ENCODE measurements around the gene FBXO8.

The FBXO8 gene

DNA sequence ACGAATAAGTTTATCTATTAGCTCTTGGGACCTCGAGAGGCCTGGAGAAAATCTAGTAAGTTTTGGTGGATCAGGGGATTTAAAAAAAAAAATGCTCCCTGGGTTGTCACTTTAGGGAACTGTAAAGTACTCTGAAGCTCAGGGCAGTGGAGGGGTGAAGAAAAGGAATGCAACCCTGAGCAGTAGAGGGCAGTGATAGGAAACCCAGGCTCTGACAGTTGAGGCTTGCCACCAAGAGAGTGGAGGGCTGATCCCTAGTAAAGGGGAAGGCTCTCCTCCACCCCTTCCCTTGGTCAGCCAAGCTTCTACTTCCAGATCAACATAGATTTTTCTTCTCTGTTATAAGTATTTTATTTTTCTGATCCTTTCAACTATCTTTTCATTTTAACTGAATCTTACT, 73.1 kb downstream of the FBXO8 start:
- TF ChIP-seq, protein P1, sequence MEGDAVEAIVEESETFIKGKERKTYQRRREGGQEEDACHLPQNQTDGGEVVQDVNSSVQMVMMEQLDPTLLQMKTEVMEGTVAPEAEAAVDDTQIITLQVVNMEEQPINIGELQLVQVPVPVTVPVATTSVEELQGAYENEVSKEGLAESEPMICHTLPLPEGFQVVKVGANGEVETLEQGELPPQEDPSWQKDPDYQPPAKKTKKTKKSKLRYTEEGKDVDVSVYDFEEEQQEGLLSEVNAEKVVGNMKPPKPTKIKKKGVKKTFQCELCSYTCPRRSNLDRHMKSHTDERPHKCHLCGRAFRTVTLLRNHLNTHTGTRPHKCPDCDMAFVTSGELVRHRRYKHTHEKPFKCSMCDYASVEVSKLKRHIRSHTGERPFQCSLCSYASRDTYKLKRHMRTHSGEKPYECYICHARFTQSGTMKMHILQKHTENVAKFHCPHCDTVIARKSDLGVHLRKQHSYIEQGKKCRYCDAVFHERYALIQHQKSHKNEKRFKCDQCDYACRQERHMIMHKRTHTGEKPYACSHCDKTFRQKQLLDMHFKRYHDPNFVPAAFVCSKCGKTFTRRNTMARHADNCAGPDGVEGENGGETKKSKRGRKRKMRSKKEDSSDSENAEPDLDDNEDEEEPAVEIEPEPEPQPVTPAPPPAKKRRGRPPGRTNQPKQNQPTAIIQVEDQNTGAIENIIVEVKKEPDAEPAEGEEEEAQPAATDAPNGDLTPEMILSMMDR (IDR thresholded peaks at IDR 0.05; ENCODE audit: control extremely low read depth, extremely low read depth, low read depth, missing control alignments): no peak

DNA sequence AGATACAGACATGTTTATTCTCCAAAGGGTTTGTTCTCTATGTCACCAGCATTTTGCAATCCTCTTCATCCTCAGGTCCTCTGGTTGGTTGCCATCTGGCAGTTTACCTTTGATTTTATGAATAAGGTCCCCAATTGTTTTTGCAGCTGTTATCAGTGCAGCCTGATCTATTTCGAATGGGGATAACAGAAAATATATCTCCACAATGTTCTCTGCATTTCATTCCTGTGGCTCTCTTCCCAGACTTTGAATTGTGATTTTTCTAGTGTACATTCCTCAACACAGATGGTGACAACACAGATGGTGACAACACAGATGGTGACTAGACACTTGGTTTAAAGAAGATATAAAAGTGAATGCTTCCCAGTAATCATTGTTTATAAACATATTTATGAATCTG, 74.1 kb downstream of the FBXO8 start:
- ChIA-PET CTCF (interaction anchor here (1.1 kb wide), 1 partner anchor 14 kb away, joined by 3 read pairs; no protein-coding TSS in a partner anchor), POLR2A (no interaction called here)
- TF ChIP-seq, protein P1 (IDR thresholded peaks at IDR 0.05; ENCODE audit: control extremely low read depth, extremely low read depth, low read depth, missing control alignments): no peak
- no peak for DNase-seq (ENCODE audit: extremely low spot score)

More for the DNA sequence above, 73.1 kb downstream of the FBXO8 start:
- CTCF ChIA-PET: interaction anchor here (1.0 to 1.4 kb wide), 3 partner anchors 10 to 13 kb away, joined by 3 to 4 read pairs (median 3); no protein-coding TSS in a partner anchor
- DNase-seq (ENCODE audit: extremely low spot score): no peak
- POLR2A ChIA-PET: no interaction called here

DNA sequence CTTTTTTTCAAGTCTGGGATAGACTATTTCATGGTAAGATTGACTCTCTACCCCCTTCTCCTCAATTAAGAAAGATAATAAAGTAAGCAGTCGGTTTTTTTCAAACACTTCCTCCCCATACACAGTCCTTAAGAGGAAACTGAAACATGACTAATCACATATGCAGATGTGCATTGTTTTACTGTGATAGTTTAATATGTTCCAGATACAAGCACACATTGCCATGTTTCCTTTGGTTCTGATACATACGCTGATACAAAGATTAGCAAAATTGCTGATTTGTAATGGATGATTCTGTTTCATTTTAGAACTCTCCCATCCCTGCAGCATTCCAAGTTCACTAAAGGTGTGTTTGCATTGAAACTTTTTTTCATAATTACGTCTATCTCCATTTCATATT, 76.1 kb downstream of the FBXO8 start:
- DNase-seq (ENCODE audit: extremely low spot score): no peak
- ChIA-PET POLR2A (no interaction called here), CTCF (no interaction called here)
- TF ChIP-seq, protein P1 (IDR thresholded peaks at IDR 0.05; ENCODE audit: control extremely low read depth, extremely low read depth, low read depth, missing control alignments): no peak

DNA sequence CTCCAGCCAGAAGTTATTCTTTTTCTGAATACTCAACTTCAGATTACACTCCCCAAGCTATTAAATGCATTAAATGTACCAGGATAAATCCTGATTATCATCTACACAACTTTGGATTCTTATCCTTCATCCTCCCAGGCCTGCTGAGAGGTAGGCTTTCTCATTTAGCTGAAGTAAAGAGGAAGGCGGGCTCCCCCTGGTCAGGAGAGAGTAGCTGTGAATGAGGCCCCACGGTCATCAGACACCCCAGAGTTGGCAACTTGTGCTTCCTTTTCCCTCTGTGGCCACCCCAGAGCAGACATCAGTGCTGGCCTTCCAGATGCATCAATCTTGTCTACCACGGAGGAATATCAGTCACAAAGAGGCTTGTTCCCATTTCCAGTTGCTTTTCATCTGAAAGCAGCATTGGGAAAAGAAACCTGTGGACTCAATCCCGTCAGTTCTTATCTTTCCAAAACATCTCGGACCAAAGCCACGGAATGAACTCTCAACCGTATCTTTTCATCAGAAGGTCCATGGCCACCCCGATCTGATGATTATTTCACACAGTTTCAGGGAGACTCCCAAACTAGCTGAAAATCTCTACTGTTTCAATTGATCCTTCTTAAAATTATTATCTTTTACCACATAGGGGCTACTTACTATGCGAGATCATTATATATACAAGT, 79.2 kb downstream of the FBXO8 start:
- ChIA-PET POLR2A (no interaction called here), CTCF (interaction anchor here (1.2 kb wide), 1 partner anchor 10 kb away, joined by 3 read pairs; no protein-coding TSS in a partner anchor)
- DNase-seq (ENCODE audit: extremely low spot score): no peak
- TF ChIP-seq, protein P1 (IDR thresholded peaks at IDR 0.05; ENCODE audit: control extremely low read depth, extremely low read depth, low read depth, missing control alignments): no peak

DNA sequence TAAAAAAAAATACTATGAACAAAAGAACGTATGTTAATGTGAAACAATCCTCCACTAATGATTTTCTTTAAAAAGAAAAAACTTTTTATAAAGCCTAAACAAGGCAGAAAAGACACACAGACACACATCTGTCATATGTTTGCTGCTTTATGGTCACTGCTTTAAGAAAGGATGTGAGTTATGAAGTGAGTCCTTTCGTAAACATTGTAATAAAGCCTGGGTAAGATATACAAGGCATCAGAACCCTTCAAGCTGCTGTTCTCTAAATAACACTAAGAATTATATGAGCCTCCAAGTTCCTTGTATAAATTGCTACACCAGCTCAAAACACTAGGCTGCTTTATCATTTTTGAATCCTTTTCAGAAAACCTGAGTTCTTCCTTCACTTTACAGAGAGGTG, 81.6 kb downstream of the FBXO8 start:
- DNase-seq (ENCODE audit: extremely low spot score): no peak
- TF ChIP-seq, protein P1 (IDR thresholded peaks at IDR 0.05; ENCODE audit: control extremely low read depth, extremely low read depth, low read depth, missing control alignments): no peak
- ChIA-PET POLR2A (no interaction called here), CTCF (interaction anchor here (1.0 kb wide), 1 partner anchor 16 kb away, joined by 3 read pairs; no protein-coding TSS in a partner anchor)

DNA sequence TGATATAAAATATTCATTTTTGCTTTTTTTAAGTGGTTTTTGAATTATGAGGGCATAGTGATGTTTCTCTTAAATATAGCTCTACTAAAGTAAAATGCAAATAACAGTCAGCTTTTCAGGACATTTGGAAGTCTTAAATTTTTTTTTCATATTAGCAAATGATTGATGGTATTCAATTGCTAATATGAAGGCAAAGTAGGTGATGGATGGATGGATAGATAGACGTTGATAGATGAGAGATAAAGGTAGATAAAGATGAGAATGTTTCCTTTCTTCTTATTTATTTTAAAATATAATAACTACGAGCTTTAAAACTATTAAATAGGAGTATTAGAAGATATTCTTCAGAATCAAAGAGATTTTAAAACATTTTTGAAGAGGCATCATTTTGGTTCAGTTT, 83.7 kb downstream of the FBXO8 start:
- ChIA-PET POLR2A (no interaction called here), CTCF (interaction anchor here (1.0 to 1.1 kb wide), 2 partner anchors 9 to 71 kb away, joined by 3 read pairs; no protein-coding TSS in a partner anchor)
- no peak for DNase-seq (ENCODE audit: extremely low spot score)
- TF ChIP-seq, protein P1 (IDR thresholded peaks at IDR 0.05; ENCODE audit: control extremely low read depth, extremely low read depth, low read depth, missing control alignments): no peak
